Measurements from ENCODE around the gene PPP1R3D. TPM values are rescaled to one million over a fixed set of nuclear protein-coding genes. Genes with fewer than 3 reads are reported as not detected.
"Not testable (repeated sequence)": the region's sequence is repeated elsewhere in the genome, so short reads cannot be mapped to it uniquely, and the experiment has no call there.

PPP1R3D gene
- polyA plus RNA-seq, 2 donors, result 5.1 to 5.7 TPM

- WGBS, 2 donors, result 64 to 65% methylated on average over 12 of the region's 12 CpGs
- H3K27ac ChIP-seq (ENCODE audit: low read depth in 2 of 2, low read length in 1 of 2), result peak overlapping the region; percentile 51 to 58
- no peaks in the 10 kb centered on the region for H3K27me3 ChIP-seq (ENCODE audit: control insufficient read depth in 1 of 2, insufficient read depth in 2 of 2, low read length in 2 of 2)
- peaks cover 0 to 4% of the 10 kb centered on the region in 2 donors for H3K4me1 ChIP-seq (ENCODE audit: control insufficient read depth in 2 of 2, insufficient read depth in 2 of 2, low read length in 1 of 2)
- H3K36me3 ChIP-seq (ENCODE audit: control insufficient read depth in 2 of 2, insufficient read depth in 2 of 2, low read length in 1 of 2), result no peaks in the 10 kb centered on the region
- H3K4me3 ChIP-seq (ENCODE audit: low read depth in 1 of 2, low read length in 2 of 2), result no peak overlapping the region
- no peaks in the 10 kb centered on the region for H3K9me3 ChIP-seq (ENCODE audit: control insufficient read depth in 2 of 2, insufficient read depth in 1 of 2, low read depth in 1 of 2, low read length in 1 of 2)
Measured at GRCh38 chr20:59972037-59972801, 32.1 kb upstream of the PPP1R3D start.

DNA sequence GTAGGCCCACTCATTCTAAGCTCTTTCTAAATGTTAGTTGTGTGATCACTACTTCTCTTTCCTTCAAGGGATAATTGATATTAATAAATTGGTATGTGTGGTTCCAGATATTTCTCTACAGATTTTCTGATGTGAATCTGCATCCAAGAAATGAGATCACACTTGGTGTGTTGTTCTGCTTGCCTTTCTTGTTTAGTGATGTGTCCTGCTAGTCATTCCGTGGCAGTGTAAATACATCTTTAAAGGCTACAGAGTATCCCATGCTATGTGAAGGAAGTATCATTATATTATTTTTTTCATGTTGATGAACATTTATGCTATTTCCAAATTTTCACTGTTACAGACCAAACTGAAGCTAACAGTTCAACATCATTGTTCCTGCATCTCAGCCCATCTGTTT, 31.3 kb upstream of the PPP1R3D start:
- WGBS, 2 donors, result 62 to 82% methylated on average over 1 of the region's 1 CpG
- Histone ChIP-seq H3K4me1 (ENCODE audit: control insufficient read depth in 2 of 2, insufficient read depth in 2 of 2, low read length in 1 of 2) (peaks cover 0 to 2% of the 10 kb centered on the region in 2 donors), H3K9me3 (ENCODE audit: control insufficient read depth in 2 of 2, insufficient read depth in 1 of 2, low read depth in 1 of 2, low read length in 1 of 2) (no peaks in the 10 kb centered on the region), H3K36me3 (ENCODE audit: control insufficient read depth in 2 of 2, insufficient read depth in 2 of 2, low read length in 1 of 2) (no peaks in the 10 kb centered on the region), H3K27me3 (ENCODE audit: control insufficient read depth in 1 of 2, insufficient read depth in 2 of 2, low read length in 2 of 2) (no peaks in the 10 kb centered on the region), H3K27ac (ENCODE audit: low read depth in 2 of 2, low read length in 1 of 2) (peak overlapping the region in 1 of 2 donors; percentile 67), H3K4me3 (ENCODE audit: low read depth in 1 of 2, low read length in 2 of 2) (no peak overlapping the region)

GRCh38 chr20:59966428-59966827, 26.3 kb upstream of the PPP1R3D start:
- Histone ChIP-seq H3K4me3 (ENCODE audit: low read depth in 1 of 2, low read length in 2 of 2) (no peak overlapping the region), H3K36me3 (ENCODE audit: control insufficient read depth in 2 of 2, insufficient read depth in 2 of 2, low read length in 1 of 2) (no peaks in the 10 kb centered on the region), H3K27ac (ENCODE audit: low read depth in 2 of 2, low read length in 1 of 2) (no peak overlapping the region), H3K27me3 (ENCODE audit: control insufficient read depth in 1 of 2, insufficient read depth in 2 of 2, low read length in 2 of 2) (no peaks in the 10 kb centered on the region), H3K4me1 (ENCODE audit: control insufficient read depth in 2 of 2, insufficient read depth in 2 of 2, low read length in 1 of 2) (no peaks in the 10 kb centered on the region), H3K9me3 (ENCODE audit: control insufficient read depth in 2 of 2, insufficient read depth in 1 of 2, low read depth in 1 of 2, low read length in 1 of 2) (no peaks in the 10 kb centered on the region)
- 83 to 85% methylated on average over 3 of the region's 3 CpGs for WGBS, 2 donors

DNA sequence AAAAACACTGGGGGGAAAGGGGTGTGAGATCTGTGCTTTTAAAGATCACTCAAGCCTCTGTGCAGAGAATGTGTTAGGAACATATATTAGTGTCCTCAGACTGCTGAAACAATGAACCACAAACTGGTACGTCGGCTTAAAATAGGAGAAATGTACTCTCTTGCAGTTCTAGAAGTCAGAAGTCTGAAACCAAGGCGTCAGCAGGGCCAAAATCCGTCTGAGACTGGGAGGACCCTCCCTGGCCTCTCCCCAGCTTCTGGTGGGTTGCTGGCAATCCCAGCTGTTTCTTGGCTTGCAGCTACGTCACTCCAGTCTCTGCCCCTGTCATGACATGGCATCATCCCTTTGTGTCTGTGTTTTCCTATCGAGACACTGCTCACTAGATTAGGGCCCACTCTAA, 22.1 kb upstream of the PPP1R3D start:
- H3K36me3 ChIP-seq (ENCODE audit: control insufficient read depth in 2 of 2, insufficient read depth in 2 of 2, low read length in 1 of 2), result no peaks in the 10 kb centered on the region
- peaks cover 2% of the 10 kb centered on the region in 2 donors for H3K4me1 ChIP-seq (ENCODE audit: control insufficient read depth in 2 of 2, insufficient read depth in 2 of 2, low read length in 1 of 2)
- H3K9me3 ChIP-seq (ENCODE audit: control insufficient read depth in 2 of 2, insufficient read depth in 1 of 2, low read depth in 1 of 2, low read length in 1 of 2), result no peaks in the 10 kb centered on the region
- H3K27me3 ChIP-seq (ENCODE audit: control insufficient read depth in 1 of 2, insufficient read depth in 2 of 2, low read length in 2 of 2), result no peaks in the 10 kb centered on the region
- H3K4me3 ChIP-seq (ENCODE audit: low read depth in 1 of 2, low read length in 2 of 2), result no peak overlapping the region
- WGBS, 2 donors, result 77 to 84% methylated on average over 6 of the region's 6 CpGs
- H3K27ac ChIP-seq (ENCODE audit: low read depth in 2 of 2, low read length in 1 of 2), result peak overlapping the region; percentile 87 to 94

DNA sequence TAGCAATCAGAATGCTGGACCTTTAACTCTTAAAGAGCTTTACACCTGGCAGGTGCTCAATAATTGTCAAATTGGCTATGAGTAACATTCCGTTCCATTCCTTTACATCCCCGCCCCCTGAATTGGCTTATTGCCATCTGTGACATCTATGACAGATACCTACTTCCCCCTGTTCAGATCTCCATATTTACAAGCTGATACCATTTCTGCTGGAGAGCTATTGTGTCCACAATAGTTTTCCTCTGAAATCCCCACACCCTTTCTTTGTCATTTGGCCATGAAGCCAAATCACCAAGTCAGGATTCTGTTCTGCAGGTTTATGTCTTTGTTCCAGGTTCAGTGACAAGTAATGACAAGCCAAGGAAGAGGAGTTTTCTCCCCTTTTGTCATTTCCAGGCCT, 21.3 kb upstream of the PPP1R3D start:
- 47 to 58% methylated on average over 2 of the region's 2 CpGs for WGBS, 2 donors
- H3K4me1 ChIP-seq (ENCODE audit: control insufficient read depth in 2 of 2, insufficient read depth in 2 of 2, low read length in 1 of 2), result peaks cover 2% of the 10 kb centered on the region in 2 donors
- no peaks in the 10 kb centered on the region for H3K9me3 ChIP-seq (ENCODE audit: control insufficient read depth in 2 of 2, insufficient read depth in 1 of 2, low read depth in 1 of 2, low read length in 1 of 2)
- no peaks in the 10 kb centered on the region for H3K36me3 ChIP-seq (ENCODE audit: control insufficient read depth in 2 of 2, insufficient read depth in 2 of 2, low read length in 1 of 2)
- H3K27ac ChIP-seq (ENCODE audit: low read depth in 2 of 2, low read length in 1 of 2), result peak overlapping the region; percentile 87 to 94
- no peak overlapping the region for H3K4me3 ChIP-seq (ENCODE audit: low read depth in 1 of 2, low read length in 2 of 2)
- H3K27me3 ChIP-seq (ENCODE audit: control insufficient read depth in 1 of 2, insufficient read depth in 2 of 2, low read length in 2 of 2), result no peaks in the 10 kb centered on the region

DNA sequence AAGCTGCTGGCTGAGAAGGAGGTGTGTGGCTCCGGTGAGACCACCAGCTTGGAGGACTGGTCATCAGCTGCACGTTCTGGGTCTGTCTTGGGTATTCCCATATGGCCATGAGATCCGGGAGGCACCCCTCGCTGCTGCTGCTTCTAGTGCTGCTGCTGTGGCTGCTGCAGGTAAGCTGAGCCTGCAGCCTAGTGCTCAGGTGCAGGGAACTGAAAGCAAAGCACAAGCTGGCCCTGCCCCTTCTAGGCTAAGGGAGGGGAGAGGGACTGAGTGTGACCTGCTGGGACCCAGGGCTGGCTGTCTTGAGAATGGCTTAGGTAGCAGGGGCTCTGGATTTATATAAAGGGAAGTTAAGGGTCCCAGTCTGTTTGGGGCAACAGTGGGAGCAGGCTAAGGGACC, 18.5 kb upstream of the PPP1R3D start:
- no peak overlapping the region for H3K27ac ChIP-seq (ENCODE audit: low read depth in 2 of 2, low read length in 1 of 2)
- H3K9me3 ChIP-seq (ENCODE audit: control insufficient read depth in 2 of 2, insufficient read depth in 1 of 2, low read depth in 1 of 2, low read length in 1 of 2), result no peaks in the 10 kb centered on the region
- H3K27me3 ChIP-seq (ENCODE audit: control insufficient read depth in 1 of 2, insufficient read depth in 2 of 2, low read length in 2 of 2), result no peaks in the 10 kb centered on the region
- no peaks in the 10 kb centered on the region for H3K36me3 ChIP-seq (ENCODE audit: control insufficient read depth in 2 of 2, insufficient read depth in 2 of 2, low read length in 1 of 2)
- no peak overlapping the region for H3K4me3 ChIP-seq (ENCODE audit: low read depth in 1 of 2, low read length in 2 of 2)
- H3K4me1 ChIP-seq (ENCODE audit: control insufficient read depth in 2 of 2, insufficient read depth in 2 of 2, low read length in 1 of 2), result peaks cover 2 to 4% of the 10 kb centered on the region in 2 donors
- 80 to 87% methylated on average over 4 of the region's 4 CpGs for WGBS, 2 donors

- Histone ChIP-seq H3K27ac (ENCODE audit: low read depth in 2 of 2, low read length in 1 of 2) (no peak within 1 kb of the TSS), H3K9me3 (ENCODE audit: control insufficient read depth in 2 of 2, insufficient read depth in 1 of 2, low read depth in 1 of 2, low read length in 1 of 2) (no peaks in the 10 kb centered on the region), H3K36me3 (ENCODE audit: control insufficient read depth in 2 of 2, insufficient read depth in 2 of 2, low read length in 1 of 2) (no peaks in the 10 kb centered on the region), H3K27me3 (ENCODE audit: control insufficient read depth in 1 of 2, insufficient read depth in 2 of 2, low read length in 2 of 2) (no peaks in the 10 kb centered on the region), H3K4me3 (ENCODE audit: low read depth in 1 of 2, low read length in 2 of 2) (no peak within 1 kb of the TSS), H3K4me1 (ENCODE audit: control insufficient read depth in 2 of 2, insufficient read depth in 2 of 2, low read length in 1 of 2) (peaks cover 2 to 4% of the 10 kb centered on the region in 2 donors)
- WGBS, 2 donors, result 78 to 85% methylated on average over 5 of the region's 5 CpGs
Measured at GRCh38 chr20:59958123-59958522, 18.0 kb upstream of the PPP1R3D start, which contains the start of gene CDH26. TSS of gene CDH26 (plus strand) at chr20:59958423. CDS start at chr20:59958727, 304 bp downstream.

DNA sequence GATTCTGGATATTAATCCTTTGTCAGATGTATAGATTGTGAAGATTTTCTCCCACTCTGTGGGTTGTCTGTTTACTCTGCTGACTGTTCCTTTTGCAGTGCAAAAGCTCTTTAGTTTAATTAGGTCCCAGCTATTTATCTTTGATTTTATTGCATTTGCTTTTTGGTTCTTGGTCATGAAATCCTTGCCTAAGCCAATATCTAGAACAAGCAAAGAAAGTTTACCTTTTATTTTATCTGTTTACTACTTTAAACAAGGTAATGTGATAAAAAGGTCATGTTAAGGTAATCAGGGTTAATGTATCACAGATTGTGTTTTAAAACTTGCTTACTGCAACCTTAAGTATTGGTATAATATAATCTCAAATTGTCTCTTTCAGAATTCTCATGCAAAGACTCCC, 17.5 kb upstream of the PPP1R3D start:
- H3K4me3 ChIP-seq (ENCODE audit: low read depth in 1 of 2, low read length in 2 of 2); H3K4me1 ChIP-seq (ENCODE audit: control insufficient read depth in 2 of 2, insufficient read depth in 2 of 2, low read length in 1 of 2); H3K9me3 ChIP-seq (ENCODE audit: control insufficient read depth in 2 of 2, insufficient read depth in 1 of 2, low read depth in 1 of 2, low read length in 1 of 2); H3K36me3 ChIP-seq (ENCODE audit: control insufficient read depth in 2 of 2, insufficient read depth in 2 of 2, low read length in 1 of 2); H3K27me3 ChIP-seq (ENCODE audit: control insufficient read depth in 1 of 2, insufficient read depth in 2 of 2, low read length in 2 of 2); H3K27ac ChIP-seq (ENCODE audit: low read depth in 2 of 2, low read length in 1 of 2): not testable (repeated sequence)

- 83 to 86% methylated on average over 8 of the region's 8 CpGs for WGBS, 2 donors
- Histone ChIP-seq H3K36me3 (ENCODE audit: control insufficient read depth in 2 of 2, insufficient read depth in 2 of 2, low read length in 1 of 2) (no peaks in the 10 kb centered on the region), H3K4me3 (ENCODE audit: low read depth in 1 of 2, low read length in 2 of 2) (no peak overlapping the region), H3K27me3 (ENCODE audit: control insufficient read depth in 1 of 2, insufficient read depth in 2 of 2, low read length in 2 of 2) (no peaks in the 10 kb centered on the region), H3K9me3 (ENCODE audit: control insufficient read depth in 2 of 2, insufficient read depth in 1 of 2, low read depth in 1 of 2, low read length in 1 of 2) (no peaks in the 10 kb centered on the region), H3K27ac (ENCODE audit: low read depth in 2 of 2, low read length in 1 of 2) (no peak overlapping the region), H3K4me1 (ENCODE audit: control insufficient read depth in 2 of 2, insufficient read depth in 2 of 2, low read length in 1 of 2) (peaks cover 2 to 4% of the 10 kb centered on the region in 2 donors)
Measured at GRCh38 chr20:59955131-59955796, 15.2 kb upstream of the PPP1R3D start.

DNA sequence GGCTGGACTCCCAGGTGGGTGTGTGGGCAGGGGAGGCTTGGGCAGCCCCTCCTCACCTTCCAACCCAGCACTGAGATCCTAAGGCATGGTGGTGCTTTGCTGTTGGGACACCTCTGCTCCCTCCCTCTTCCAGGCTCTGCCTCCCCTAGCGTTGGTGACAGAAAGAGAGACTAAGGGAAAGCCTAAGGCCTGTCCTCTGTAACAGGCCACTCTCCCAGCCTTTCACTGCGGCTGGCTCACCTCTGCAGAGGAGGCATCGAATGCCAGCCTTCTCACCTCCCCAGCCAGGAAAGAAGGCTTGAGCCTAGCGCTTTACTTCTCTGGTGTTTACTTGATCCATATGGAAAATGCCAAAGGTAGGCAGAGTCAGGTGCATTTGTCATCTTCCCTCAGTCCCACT, 14.6 kb upstream of the PPP1R3D start:
- Histone ChIP-seq H3K27ac (ENCODE audit: low read depth in 2 of 2, low read length in 1 of 2) (no peak overlapping the region), H3K9me3 (ENCODE audit: control insufficient read depth in 2 of 2, insufficient read depth in 1 of 2, low read depth in 1 of 2, low read length in 1 of 2) (no peaks in the 10 kb centered on the region), H3K27me3 (ENCODE audit: control insufficient read depth in 1 of 2, insufficient read depth in 2 of 2, low read length in 2 of 2) (no peaks in the 10 kb centered on the region), H3K36me3 (ENCODE audit: control insufficient read depth in 2 of 2, insufficient read depth in 2 of 2, low read length in 1 of 2) (no peaks in the 10 kb centered on the region), H3K4me1 (ENCODE audit: control insufficient read depth in 2 of 2, insufficient read depth in 2 of 2, low read length in 1 of 2) (peaks cover 2 to 4% of the 10 kb centered on the region in 2 donors), H3K4me3 (ENCODE audit: low read depth in 1 of 2, low read length in 2 of 2) (no peak overlapping the region)
- 90 to 94% methylated on average over 4 of the region's 4 CpGs for WGBS, 2 donors
